H9 (cell line): ENCODE results near the gene MYT1. TPM values are rescaled to one million over a fixed set of nuclear protein-coding genes. Genes with fewer than 3 reads are reported as not detected.

Experiments used
- DNase-seq: peaks from one replicate; pipeline ENCODE4 v3.0.0-alpha.2; 2017
- H2AFZ ChIP-seq: one replicate; pipeline ENCODE4 v1.6.1; 2013; ENCODE audit warnings: mild to moderate bottlenecking, low read length, control low read depth, moderate library complexity
- H2AK5ac ChIP-seq: 2 replicates; pipeline ENCODE4 v1.6.1; 2013; ENCODE audit warnings: low read length, control low read depth, mixed read lengths; ENCODE audit not compliant: insufficient read length
- H2BK120ac ChIP-seq: one replicate; pipeline ENCODE4 v1.6.1; 2013; ENCODE audit warnings: low read depth, mild to moderate bottlenecking, low read length, control low read depth, inconsistent platforms; ENCODE audit not compliant: poor library complexity, severe bottlenecking
- H2BK12ac ChIP-seq: 2 replicates; pipeline ENCODE4 v1.6.1; 2013; ENCODE audit warnings: low read length, control low read depth, mixed read lengths, low read depth; ENCODE audit not compliant: insufficient read length
- H2BK15ac ChIP-seq: 2 replicates; pipeline ENCODE4 v1.6.1; 2013; ENCODE audit warnings: low read depth, low read length, control low read depth
- H2BK20ac ChIP-seq: one replicate; pipeline ENCODE4 v1.6.1; 2013; ENCODE audit warnings: low read depth, mild to moderate bottlenecking, low read length, control low read depth, inconsistent platforms; ENCODE audit not compliant: poor library complexity, severe bottlenecking
- H2BK5ac ChIP-seq: 2 replicates; pipeline ENCODE4 v1.6.1; 2013; ENCODE audit warnings: low read length, control low read depth, mixed read lengths; ENCODE audit not compliant: insufficient read length
- H3K14ac ChIP-seq: 2 replicates; pipeline ENCODE4 v1.6.1; 2013; ENCODE audit warnings: low read length, control low read depth; ENCODE audit not compliant: insufficient read depth
- H3K18ac ChIP-seq: 2 replicates; pipeline ENCODE4 v1.6.1; 2013; ENCODE audit warnings: low read depth, mild to moderate bottlenecking, mixed read lengths, low read length, control low read depth; ENCODE audit not compliant: insufficient read length
- H3K23ac ChIP-seq: 2 replicates; pipeline ENCODE4 v1.6.1; 2013; ENCODE audit warnings: low read length, control low read depth, mixed read lengths, low read depth; ENCODE audit not compliant: insufficient read length
- H3K23me2 ChIP-seq: 2 replicates; pipeline ENCODE4 v1.6.1; 2013; ENCODE audit warnings: low read depth, mild to moderate bottlenecking, mixed read lengths, low read length, control low read depth; ENCODE audit not compliant: insufficient read length, poor library complexity, severe bottlenecking
- H3K27ac ChIP-seq: 2 replicates; pipeline ENCODE4 v1.5.1; 2013; ENCODE audit warnings: low read length, control low read depth, mixed read lengths, low read depth; ENCODE audit not compliant: insufficient read length
- H3K27me3 ChIP-seq: 2 replicates; pipeline ENCODE4 v1.6.1; 2013; ENCODE audit warnings: low read length, control low read depth, inconsistent platforms; ENCODE audit not compliant: insufficient read depth
- H3K4ac ChIP-seq: 2 replicates; pipeline ENCODE4 v1.6.1; 2013; ENCODE audit warnings: low read depth, mild to moderate bottlenecking, control low read depth, inconsistent platforms, low read length, moderate library complexity
- H3K4me1 ChIP-seq: 2 replicates; pipeline ENCODE4 v1.6.1; 2013; ENCODE audit warnings: low read length, control low read depth, inconsistent platforms; ENCODE audit not compliant: insufficient read depth
- H3K4me2 ChIP-seq: 2 replicates; pipeline ENCODE4 v1.6.1; 2013; ENCODE audit warnings: low read length, control low read depth, mixed read lengths; ENCODE audit not compliant: insufficient read length, insufficient read depth
- H3K56ac ChIP-seq: 2 replicates; pipeline ENCODE4 v1.6.1; 2013; ENCODE audit warnings: low read depth, mild to moderate bottlenecking, mixed read lengths, low read length, control low read depth; ENCODE audit not compliant: insufficient read length
- H3K79me1 ChIP-seq: 2 replicates; pipeline ENCODE4 v1.6.1; 2013; ENCODE audit warnings: low read depth, mild to moderate bottlenecking, moderate library complexity, low read length, control low read depth, inconsistent platforms; ENCODE audit not compliant: insufficient read depth, poor library complexity, severe bottlenecking
- H3K79me2 ChIP-seq: 2 replicates; pipeline ENCODE4 v1.6.1; 2013; ENCODE audit warnings: low read length, control low read depth, inconsistent platforms; ENCODE audit not compliant: insufficient read depth
- H3K9ac ChIP-seq: 2 replicates; pipeline ENCODE4 v1.6.1; 2013; ENCODE audit warnings: low read length, control low read depth, mixed read lengths; ENCODE audit not compliant: insufficient read length; ENCODE audit errors: extremely low read depth
- H3K9me3 ChIP-seq: one replicate; pipeline ENCODE4 v1.6.1; 2013; ENCODE audit warnings: low read depth, low read length, inconsistent platforms; ENCODE audit not compliant: control insufficient read depth
- H3T11ph ChIP-seq: one replicate; pipeline ENCODE4 v1.6.1; 2013; ENCODE audit warnings: mild to moderate bottlenecking, low read length, control low read depth, inconsistent platforms
- H4K20me1 ChIP-seq: one replicate; pipeline ENCODE4 v1.6.1; 2013; ENCODE audit not compliant: control insufficient read depth, insufficient read length, insufficient read depth
- H4K5ac ChIP-seq: 2 replicates; pipeline ENCODE4 v1.6.1; 2013; ENCODE audit warnings: low read depth, mild to moderate bottlenecking, mixed read lengths, low read length, control low read depth; ENCODE audit not compliant: insufficient read length
- H4K8ac ChIP-seq: replicated peaks from 2 replicates; pipeline ENCODE4 v1.6.1; 2013; ENCODE audit warnings: low read length, control low read depth, mixed read lengths, low read depth; ENCODE audit not compliant: insufficient read length
- H4K91ac ChIP-seq: 2 replicates; pipeline ENCODE4 v1.6.1; 2013; ENCODE audit warnings: low read depth, mild to moderate bottlenecking, moderate library complexity, mixed read lengths, low read length, control low read depth; ENCODE audit not compliant: insufficient read length
- H3K27ac Mint-ChIP-seq, 3 experiments: 2 replicates in 2 of 3; 3 replicates in 1 of 3; pipeline ENCODE4 v1.8.0; 2020 to 2021; ENCODE audit warnings: mixed read lengths in 3 of 3, mild to moderate bottlenecking in 1 of 3, moderate library complexity in 1 of 3
- H3K27me3 Mint-ChIP-seq: 2 replicates; pipeline ENCODE4 v1.8.0; 2021; ENCODE audit warnings: low read depth, mild to moderate bottlenecking, moderate library complexity, mixed read lengths
- H3K36me3 Mint-ChIP-seq, 3 experiments: 2 replicates in 2 of 3; 3 replicates in 1 of 3; pipeline ENCODE4 v1.8.0; 2020 to 2021; ENCODE audit warnings: low read depth in 3 of 3, mixed read lengths in 3 of 3; ENCODE audit not compliant: insufficient read depth in 1 of 3
- H3K4me1 Mint-ChIP-seq, 2 experiments: 2 replicates each; pipeline ENCODE4 v1.8.0; 2020; ENCODE audit warnings: mixed read lengths in 2 of 2
- H3K4me3 Mint-ChIP-seq, 2 experiments: 2 replicates in 1 of 2; 3 replicates in 1 of 2; pipeline ENCODE4 v1.8.0; 2020 to 2021; ENCODE audit warnings: mild to moderate bottlenecking in 2 of 2, mixed read lengths in 2 of 2, moderate library complexity in 1 of 2
- H3K9me3 Mint-ChIP-seq, 2 experiments: 2 replicates in 1 of 2; 3 replicates in 1 of 2; pipeline ENCODE4 v1.8.0; 2020; ENCODE audit warnings: mild to moderate bottlenecking in 2 of 2, mixed read lengths in 2 of 2, moderate library complexity in 1 of 2
- CTCF ChIP-seq: fragments of 200-600 bp; sonication (generic); conservative IDR thresholded peaks from 3 replicates; pipeline ENCODE4 v1.8.0; 2021; ENCODE audit warnings: antibody characterized with exemption, mild to moderate bottlenecking
- WGBS: extraction: QIAGEN DNeasy Blood & Tissue Kit; methylation state at CpG from one replicate; pipeline ENCODE4 v1.1.7; 2013; ENCODE audit warnings: missing lambda C conversion rate, low lambda C conversion rate, mixed read lengths; ENCODE audit not compliant: insufficient read length; ENCODE audit errors: extremely low coverage; 5-methylcytosine and 5-hydroxymethylcytosine counted together
- total RNA-seq: library from RNA; stranded (reverse); gene quantifications from 2 replicates; pipeline ENCODE4 v1.2.1, GENCODE V29; 2021

MYT1 gene
- total RNA-seq, 1 experiment from 2014 or later = 0.79 TPM

DNA sequence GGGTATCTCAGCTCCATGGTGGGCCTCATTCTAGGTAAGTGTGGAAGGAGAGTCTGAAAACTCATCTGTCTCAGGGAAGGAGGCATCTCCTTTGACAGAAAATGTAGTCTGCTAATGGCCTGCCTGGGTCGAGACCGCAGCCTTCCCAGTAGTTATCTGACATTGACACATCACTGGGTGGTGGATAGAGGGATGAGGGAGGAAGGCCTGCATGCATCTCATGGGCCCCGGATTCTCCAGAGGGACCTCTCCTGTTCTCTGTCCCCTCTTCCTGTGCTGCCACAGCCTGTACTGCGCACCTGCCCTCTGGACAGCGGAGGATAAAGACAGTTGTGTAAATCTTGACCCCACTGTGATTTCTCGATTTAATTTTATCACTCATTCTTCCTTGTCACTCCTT is 96.0 kb downstream of the MYT1 start:
- Histone ChIP-seq H3K9ac (no peak overlapping the region), H3K27me3 (no peaks in the 10 kb centered on the region), H3K4ac (no peak overlapping the region), H2BK5ac (no peak overlapping the region), H2BK15ac (no peak overlapping the region), H3K79me2 (peaks cover 5% of the 10 kb centered on the region; the same call in 1 of the 2 replicates), H4K5ac (no peak overlapping the region), H3K9me3 (no peaks in the 10 kb centered on the region), H3K23me2 (peaks cover 9% of the 10 kb centered on the region), H3T11ph (no peak overlapping the region), H2BK12ac (no peak overlapping the region), H2AK5ac (no peak overlapping the region), H3K4me2 (no peak overlapping the region), H3K23ac (no peak overlapping the region), H2BK20ac (no peak overlapping the region), H2AFZ (no peak overlapping the region), H2BK120ac (no peak overlapping the region), H3K18ac (no peak overlapping the region), H3K14ac (no peak overlapping the region), H4K91ac (no peak overlapping the region), H3K4me1 (no peaks in the 10 kb centered on the region), H3K79me1 (peaks cover 3% of the 10 kb centered on the region), H3K27ac (no peak overlapping the region), H4K8ac (no peak overlapping the region), H3K56ac (no peak overlapping the region), H4K20me1 (no peaks in the 10 kb centered on the region)
- WGBS = no CpG with 5 or more reads among the region's 6 CpGs
- no peak for DNase-seq
- Mint-ChIP-seq H3K9me3 (no peaks in the 10 kb centered on the region), H3K27ac (no peak overlapping the region; a peak in 1 of 7 replicates), H3K36me3 (peaks cover 0 to 15% (median 0%) of the 10 kb centered on the region in 3 experiments; a peak in 4 of 7 replicates), H3K4me1 (peaks cover 28 to 30% of the 10 kb centered on the region in 2 experiments), H3K4me3 (no peak overlapping the region), H3K27me3 (no peaks in the 10 kb centered on the region)
- TF ChIP-seq CTCF = no peak
